Mucosa of rectum (tissue), 2 donors: ENCODE measurements around the gene IGFBP5.

Source experiments
- H3K27ac ChIP-seq, 2 donors: one replicate each; pipeline ENCODE4 v1.7.0; 2013; ENCODE audit warnings: inconsistent platforms in 2 of 2, low read depth in 2 of 2, low read length in 2 of 2
- H3K27me3 ChIP-seq, 2 donors: one replicate each; pipeline ENCODE4 v1.7.0; 2013; ENCODE audit warnings: low read length in 2 of 2; ENCODE audit not compliant: control insufficient read depth in 2 of 2, insufficient read depth in 2 of 2
- H3K36me3 ChIP-seq, 2 donors: one replicate each; pipeline ENCODE4 v1.7.0; 2013; ENCODE audit warnings: low read length in 2 of 2; ENCODE audit not compliant: control insufficient read depth in 2 of 2, insufficient read depth in 2 of 2
- H3K4me1 ChIP-seq, 2 donors: one replicate each; pipeline ENCODE4 v1.7.0; 2013; ENCODE audit warnings: low read length in 2 of 2, mild to moderate bottlenecking in 1 of 2; ENCODE audit not compliant: control insufficient read depth in 2 of 2, insufficient read depth in 2 of 2
- H3K4me3 ChIP-seq, 2 donors: one replicate each; pipeline ENCODE4 v1.7.0; 2013; ENCODE audit warnings: low read length in 2 of 2
- H3K9ac ChIP-seq, 2 donors: one replicate each; pipeline ENCODE4 v1.7.0; 2013; ENCODE audit warnings: low read length in 2 of 2, low read depth in 1 of 2, mild to moderate bottlenecking in 1 of 2
- H3K9me3 ChIP-seq, 2 donors: one replicate each; pipeline ENCODE4 v1.7.0; 2013; ENCODE audit warnings: low read length in 2 of 2; ENCODE audit not compliant: control insufficient read depth in 2 of 2
- donor health status: healthy.
- donor health status: Normal muscosa, but diverticular disease.

Gene IGFBP5

GRCh38 chr2:216670266-216671080 is 24.9 kb downstream of the IGFBP5 start:
- no peak overlapping the region for H3K9ac ChIP-seq
- H3K27ac ChIP-seq, result no peak overlapping the region
- peaks cover 0 to under 1% of the 10 kb centered on the region in 2 donors for H3K4me1 ChIP-seq
- H3K9me3 ChIP-seq, result no peaks in the 10 kb centered on the region
- no peaks in the 10 kb centered on the region for H3K36me3 ChIP-seq
- H3K4me3 ChIP-seq, result no peak overlapping the region
- no peaks in the 10 kb centered on the region for H3K27me3 ChIP-seq

GRCh38 chr2:216666461-216667233 is 28.7 kb downstream of the IGFBP5 start:
- H3K4me3 ChIP-seq, result no peak overlapping the region
- H3K27ac ChIP-seq, result no peak overlapping the region
- no peaks in the 10 kb centered on the region for H3K36me3 ChIP-seq
- no peaks in the 10 kb centered on the region for H3K9me3 ChIP-seq
- H3K27me3 ChIP-seq, result no peaks in the 10 kb centered on the region
- H3K4me1 ChIP-seq, result peaks cover 0 to 4% of the 10 kb centered on the region in 2 donors
- no peak overlapping the region for H3K9ac ChIP-seq

- no peak overlapping the region for H3K4me3 ChIP-seq
- no peaks in the 10 kb centered on the region for H3K27me3 ChIP-seq
- peaks cover 0 to 4% of the 10 kb centered on the region in 2 donors for H3K4me1 ChIP-seq
- no peak overlapping the region for H3K9ac ChIP-seq
- H3K27ac ChIP-seq, result no peak overlapping the region
- H3K36me3 ChIP-seq, result no peaks in the 10 kb centered on the region
- H3K9me3 ChIP-seq, result no peaks in the 10 kb centered on the region
Measured at GRCh38 chr2:216665717-216666116, 29.6 kb downstream of the IGFBP5 start.

GRCh38 chr2:216665242-216665641 is 30.1 kb downstream of the IGFBP5 start:
- Histone ChIP-seq H3K27ac (no peak overlapping the region), H3K4me3 (no peak overlapping the region), H3K9me3 (no peaks in the 10 kb centered on the region), H3K27me3 (no peaks in the 10 kb centered on the region), H3K4me1 (peaks cover 0 to 4% of the 10 kb centered on the region in 2 donors), H3K9ac (no peak overlapping the region), H3K36me3 (no peaks in the 10 kb centered on the region)

DNA sequence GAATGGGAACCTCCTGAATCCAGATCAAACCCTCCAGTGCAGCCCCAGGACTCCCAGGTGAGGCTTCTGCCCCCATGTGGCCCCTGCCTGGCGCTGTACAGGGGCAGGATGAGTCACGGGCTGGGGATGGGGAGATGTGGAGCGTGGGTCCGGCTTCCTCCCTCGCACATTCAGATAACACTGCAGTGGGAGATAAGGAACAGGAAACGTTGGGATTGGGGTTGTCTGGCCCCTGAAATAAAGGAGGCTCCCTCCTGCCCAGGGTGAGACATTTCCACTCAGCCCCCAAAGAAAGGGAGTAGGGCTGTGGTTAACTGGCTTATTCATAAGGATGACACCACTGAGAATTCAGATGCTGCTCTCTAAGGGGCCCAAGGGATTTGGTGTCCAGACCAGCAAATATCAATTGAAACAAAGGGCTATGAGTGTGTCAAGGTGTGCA is 30.7 kb downstream of the IGFBP5 start:
- peaks cover 0 to 4% of the 10 kb centered on the region in 2 donors for H3K4me1 ChIP-seq
- no peaks in the 10 kb centered on the region for H3K9me3 ChIP-seq
- H3K27ac ChIP-seq, result no peak overlapping the region
- H3K27me3 ChIP-seq, result no peaks in the 10 kb centered on the region
- H3K4me3 ChIP-seq, result no peak overlapping the region
- H3K36me3 ChIP-seq, result no peaks in the 10 kb centered on the region
- H3K9ac ChIP-seq, result no peak overlapping the region

DNA sequence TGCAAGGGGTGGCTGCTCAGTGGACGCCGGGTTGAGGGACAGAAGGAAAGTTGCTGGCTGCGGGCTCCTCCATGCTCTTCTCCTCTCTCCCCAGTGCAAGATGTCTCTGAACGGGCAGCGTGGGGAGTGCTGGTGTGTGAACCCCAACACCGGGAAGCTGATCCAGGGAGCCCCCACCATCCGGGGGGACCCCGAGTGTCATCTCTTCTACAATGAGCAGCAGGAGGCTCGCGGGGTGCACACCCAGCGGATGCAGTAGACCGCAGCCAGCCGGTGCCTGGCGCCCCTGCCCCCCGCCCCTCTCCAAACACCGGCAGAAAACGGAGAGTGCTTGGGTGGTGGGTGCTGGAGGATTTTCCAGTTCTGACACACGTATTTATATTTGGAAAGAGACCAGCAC is 31.5 kb downstream of the IGFBP5 start:
- H3K27me3 ChIP-seq, result no peaks in the 10 kb centered on the region
- H3K4me3 ChIP-seq, result no peak overlapping the region
- H3K27ac ChIP-seq, result no peak overlapping the region
- H3K36me3 ChIP-seq, result no peaks in the 10 kb centered on the region
- no peak overlapping the region for H3K9ac ChIP-seq
- peaks cover 0 to 4% of the 10 kb centered on the region in 2 donors for H3K4me1 ChIP-seq
- no peaks in the 10 kb centered on the region for H3K9me3 ChIP-seq

DNA sequence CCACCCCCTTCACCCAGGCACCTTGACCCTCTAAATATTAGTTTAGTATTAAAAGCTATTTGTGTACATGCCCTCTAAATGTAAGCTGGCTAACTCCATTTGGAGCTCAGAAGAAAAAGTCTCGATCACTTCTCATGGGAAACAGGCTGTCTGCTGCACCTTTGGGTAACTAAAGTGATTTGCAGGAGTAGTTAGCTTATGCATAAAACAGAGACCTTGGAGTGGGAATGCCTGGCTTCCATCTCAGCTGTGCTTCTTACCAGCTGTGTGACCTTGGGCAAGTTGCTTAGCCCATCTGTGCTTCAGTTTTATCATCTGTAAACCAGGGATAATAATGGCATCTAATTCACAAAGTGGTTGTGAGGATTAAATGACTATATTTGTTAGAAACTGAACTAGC is 32.2 kb downstream of the IGFBP5 start:
- Histone ChIP-seq H3K36me3 (no peaks in the 10 kb centered on the region), H3K4me3 (no peak overlapping the region), H3K27ac (no peak overlapping the region), H3K4me1 (peaks cover 0 to 4% of the 10 kb centered on the region in 2 donors), H3K9ac (no peak overlapping the region), H3K27me3 (no peaks in the 10 kb centered on the region), H3K9me3 (no peaks in the 10 kb centered on the region)

DNA sequence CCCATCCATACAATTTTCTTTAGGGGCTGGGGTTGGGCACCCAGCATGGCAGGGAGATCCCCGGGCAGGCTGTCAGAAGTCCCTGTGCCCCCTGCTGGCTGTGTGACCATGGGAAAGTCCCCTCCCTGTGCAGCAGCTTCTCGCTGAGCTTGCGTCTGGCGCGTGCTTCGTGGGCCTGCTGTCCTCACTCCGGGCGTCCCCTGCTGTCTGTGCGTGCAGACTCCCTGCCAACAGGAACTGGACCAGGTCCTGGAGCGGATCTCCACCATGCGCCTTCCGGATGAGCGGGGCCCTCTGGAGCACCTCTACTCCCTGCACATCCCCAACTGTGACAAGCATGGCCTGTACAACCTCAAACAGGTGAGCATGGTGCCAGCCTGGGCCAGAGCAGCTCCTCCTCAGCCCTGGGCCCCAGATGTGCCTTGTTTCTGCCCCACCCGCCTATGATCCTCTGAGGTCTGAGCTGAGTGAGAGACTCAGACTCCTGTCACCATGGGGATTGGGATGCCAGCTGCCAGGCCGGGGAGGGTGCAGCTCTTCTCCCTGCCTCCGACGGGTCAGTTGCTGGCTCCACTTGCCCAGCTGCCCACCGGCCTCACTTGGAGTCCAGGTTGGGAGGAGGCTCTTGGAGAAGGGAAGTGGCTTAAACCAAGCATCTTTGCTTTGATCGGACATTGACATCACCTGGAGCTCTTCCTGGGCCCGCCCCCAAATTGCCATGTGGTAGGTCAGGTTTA is 33.5 kb downstream of the IGFBP5 start:
- Histone ChIP-seq H3K9me3 (no peaks in the 10 kb centered on the region), H3K9ac (no peak overlapping the region), H3K27ac (no peak overlapping the region), H3K36me3 (no peaks in the 10 kb centered on the region), H3K27me3 (no peaks in the 10 kb centered on the region), H3K4me1 (peaks cover 0 to 4% of the 10 kb centered on the region in 2 donors), H3K4me3 (no peak overlapping the region)

DNA sequence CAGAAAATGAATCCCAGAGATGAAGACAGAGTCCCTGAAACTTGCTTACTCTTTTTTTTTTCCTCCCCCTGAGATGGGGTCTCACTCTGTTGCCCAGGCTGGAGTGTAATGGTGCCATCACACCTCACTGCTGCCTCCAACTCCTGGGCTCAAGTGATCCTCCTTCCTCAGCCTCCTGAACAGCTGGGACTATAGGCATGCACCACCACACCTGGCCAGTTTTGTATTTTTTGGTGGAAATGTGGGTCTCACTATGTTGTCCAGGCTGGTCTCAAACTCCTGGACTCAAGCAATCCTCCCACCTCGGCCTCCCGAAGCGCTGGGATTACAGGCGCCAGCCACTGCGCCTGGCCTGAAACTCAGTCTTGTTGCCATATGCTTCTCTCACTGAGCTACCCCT is 34.3 kb downstream of the IGFBP5 start:
- Histone ChIP-seq H3K4me1 (peaks cover 0 to 4% of the 10 kb centered on the region in 2 donors), H3K27ac (no peak overlapping the region), H3K9ac (no peak overlapping the region), H3K27me3 (no peaks in the 10 kb centered on the region), H3K9me3 (no peaks in the 10 kb centered on the region), H3K36me3 (no peaks in the 10 kb centered on the region), H3K4me3 (no peak overlapping the region)

DNA sequence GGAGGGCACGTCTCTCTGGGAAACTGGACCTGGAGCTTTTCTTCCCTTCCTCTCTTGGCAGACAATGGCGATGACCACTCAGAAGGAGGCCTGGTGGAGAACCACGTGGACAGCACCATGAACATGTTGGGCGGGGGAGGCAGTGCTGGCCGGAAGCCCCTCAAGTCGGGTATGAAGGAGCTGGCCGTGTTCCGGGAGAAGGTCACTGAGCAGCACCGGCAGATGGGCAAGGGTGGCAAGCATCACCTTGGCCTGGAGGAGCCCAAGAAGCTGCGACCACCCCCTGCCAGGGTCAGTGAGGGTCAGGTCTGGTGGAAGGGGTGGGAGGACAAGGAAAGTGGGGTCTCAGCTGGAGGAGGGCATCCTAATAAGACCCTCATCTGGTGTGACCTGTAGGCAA is 34.9 kb downstream of the IGFBP5 start:
- no peaks in the 10 kb centered on the region for H3K36me3 ChIP-seq
- H3K9me3 ChIP-seq, result no peaks in the 10 kb centered on the region
- no peaks in the 10 kb centered on the region for H3K27me3 ChIP-seq
- H3K9ac ChIP-seq, result no peak overlapping the region
- H3K4me3 ChIP-seq, result no peak overlapping the region
- peaks cover 0 to 4% of the 10 kb centered on the region in 2 donors for H3K4me1 ChIP-seq
- no peak overlapping the region for H3K27ac ChIP-seq
